ENCODE measurements around the gene SLC66A1.
A peak's percentile ranks its signal among the peaks of the same experiment; 100 is the strongest.

The SLC66A1 gene

DNA sequence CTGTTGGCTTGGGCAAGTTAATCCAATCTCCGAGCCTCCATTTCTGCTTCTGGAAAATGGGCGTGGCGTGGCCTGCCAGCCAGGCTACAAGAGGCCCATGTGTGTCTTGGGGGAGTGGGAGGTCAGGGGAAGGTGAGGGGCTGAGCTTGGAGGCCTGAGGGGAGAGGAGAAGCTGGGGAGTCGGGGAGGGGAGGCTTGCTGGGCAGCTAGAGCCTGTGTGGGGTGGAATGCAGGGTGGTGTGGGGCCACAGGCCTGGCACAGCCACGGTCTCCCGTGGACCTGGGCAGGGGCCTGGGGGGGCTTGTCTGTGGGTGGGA lies 14.6 kb downstream of the SLC66A1 start:
- DNase-seq, result no peak

DNA sequence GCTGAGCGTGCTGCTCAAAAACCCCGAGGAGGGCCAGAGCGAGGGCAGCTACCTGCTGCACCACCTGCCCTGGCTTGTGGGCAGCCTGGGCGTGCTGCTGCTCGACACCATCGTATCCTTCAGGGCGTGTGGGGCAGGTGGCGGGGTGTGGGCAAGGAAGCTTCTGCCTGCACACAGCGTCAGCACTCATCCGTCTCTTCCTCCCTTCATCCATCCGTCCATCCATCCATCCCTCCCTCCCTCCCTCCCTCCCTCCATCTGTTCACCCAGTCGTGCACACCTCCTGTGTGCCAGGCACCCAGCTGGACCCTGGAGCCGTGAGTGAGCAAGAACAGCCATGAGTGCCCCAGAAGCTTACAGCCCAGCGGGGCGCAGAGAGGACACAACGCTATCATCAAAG lies 15.2 kb downstream of the SLC66A1 start:
- no peak for DNase-seq

GRCh38 chr1:19327736-19328135 lies 15.6 kb downstream of the SLC66A1 start:
- DNase-seq, result no peak

DNA sequence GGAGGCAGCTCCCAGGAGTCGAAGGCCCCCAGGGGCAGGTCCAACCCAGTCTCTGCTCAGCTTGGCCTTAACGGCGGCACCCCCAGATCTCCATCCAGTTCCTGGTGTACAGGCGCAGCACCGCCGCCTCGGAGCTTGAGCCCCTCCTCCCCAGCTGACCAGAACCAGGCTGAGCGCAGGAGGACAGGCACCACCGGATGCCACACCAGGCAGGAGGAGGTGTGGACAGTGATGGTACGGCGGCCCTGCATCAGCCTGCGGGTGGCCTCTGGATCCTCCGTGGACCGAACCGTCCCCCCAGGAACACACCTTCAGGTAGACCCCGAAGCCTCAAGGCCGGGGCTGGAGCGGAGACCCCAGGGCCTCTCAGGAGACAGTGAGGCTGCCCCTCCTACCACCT lies 16.4 kb downstream of the SLC66A1 start:
- DNase-seq, result no peak

- DNase-seq, result no peak
Observed at GRCh38 chr1:19329188-19329587, 17.1 kb downstream of the SLC66A1 start.

DNA sequence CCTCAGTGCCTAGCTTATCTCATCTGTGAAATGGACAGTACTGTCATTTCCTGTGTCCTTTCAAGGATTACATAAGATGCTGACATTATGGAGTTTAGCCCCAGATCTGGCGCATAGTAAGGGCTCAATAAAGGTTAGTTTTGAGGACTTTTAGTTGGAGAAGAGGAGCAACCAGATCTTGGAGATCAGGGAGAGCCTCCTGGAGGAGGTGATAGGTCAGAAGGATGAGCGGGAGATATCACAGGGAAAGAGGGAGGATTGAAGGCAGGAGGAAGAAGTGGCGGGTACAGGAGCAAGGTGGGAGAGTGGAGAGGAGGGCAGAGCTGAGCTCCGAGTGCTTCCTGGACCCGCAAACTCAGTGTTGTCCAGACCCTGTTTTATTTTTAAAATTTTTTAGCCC lies 17.5 kb downstream of the SLC66A1 start:
- DNase-seq, result no peak

DNA sequence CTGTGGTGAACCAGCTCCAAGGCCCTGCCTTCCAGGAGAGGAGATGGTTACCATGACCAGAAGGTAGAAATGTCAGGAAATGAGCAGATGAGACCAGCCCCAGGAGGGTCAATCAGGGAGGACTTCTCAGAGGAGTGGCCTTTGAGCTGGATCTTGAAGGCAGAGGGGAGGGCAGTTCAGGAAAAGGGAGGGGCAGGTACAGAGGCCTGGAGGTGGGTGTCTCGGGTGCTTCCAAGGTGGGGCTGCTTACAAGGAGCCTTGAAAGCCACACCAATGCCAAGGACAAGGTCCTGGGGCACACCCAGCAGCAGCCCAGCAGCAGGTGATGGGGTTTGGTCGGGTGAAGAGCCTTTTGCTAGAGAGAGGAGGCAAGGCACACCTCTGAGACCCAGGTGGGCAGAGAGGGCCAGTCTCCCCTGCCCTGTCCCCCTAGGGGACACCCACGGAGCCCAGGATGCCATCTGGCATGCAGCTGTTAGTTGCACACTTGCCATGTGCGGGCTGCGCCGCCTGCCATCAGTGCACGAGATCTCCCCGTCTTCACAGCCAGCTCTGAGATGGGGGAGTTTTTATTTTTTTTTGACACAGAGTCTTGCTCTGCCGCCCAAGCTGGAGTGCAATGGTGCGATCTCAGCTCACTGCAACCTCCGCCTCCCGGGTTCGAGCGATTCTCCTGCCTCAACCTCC lies 18.5 kb downstream of the SLC66A1 start:
- no peak for DNase-seq

DNA sequence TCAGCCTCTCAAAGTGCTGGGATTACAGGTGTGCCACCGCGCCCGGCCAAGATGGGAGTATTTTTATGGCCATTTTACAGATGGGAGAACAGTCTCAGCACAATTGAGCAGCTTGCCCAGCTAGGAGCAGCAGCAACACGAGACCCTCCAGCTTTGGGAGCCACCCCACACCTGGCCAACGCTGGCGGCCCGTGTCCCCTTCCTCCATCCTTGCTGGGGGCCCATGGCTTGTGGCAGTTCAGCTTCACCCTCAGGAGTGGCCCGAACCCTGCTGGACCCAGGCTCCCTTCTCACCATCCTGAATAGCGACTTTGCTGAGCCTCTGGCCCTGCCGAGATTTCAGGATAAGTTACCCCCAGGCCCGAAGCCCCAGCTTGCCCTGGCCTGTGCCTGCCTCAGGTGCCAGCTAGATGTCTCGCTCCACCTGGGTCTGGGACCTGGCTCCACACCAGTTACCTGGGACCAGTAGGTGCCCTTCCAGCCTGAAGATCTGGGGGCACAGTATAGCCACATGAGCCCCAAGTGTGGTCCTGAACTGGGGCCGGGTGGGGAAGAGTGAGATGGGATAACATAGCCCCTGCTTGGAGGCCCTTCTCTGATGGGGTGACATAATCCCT lies 19.2 kb downstream of the SLC66A1 start:
- DNase-seq, result no peak

- no peak for DNase-seq
Observed at GRCh38 chr1:19332832-19333231, 20.7 kb downstream of the SLC66A1 start.

GRCh38 chr1:19333587-19334354 lies 21.6 kb downstream of the SLC66A1 start:
- no peak for DNase-seq

DNA sequence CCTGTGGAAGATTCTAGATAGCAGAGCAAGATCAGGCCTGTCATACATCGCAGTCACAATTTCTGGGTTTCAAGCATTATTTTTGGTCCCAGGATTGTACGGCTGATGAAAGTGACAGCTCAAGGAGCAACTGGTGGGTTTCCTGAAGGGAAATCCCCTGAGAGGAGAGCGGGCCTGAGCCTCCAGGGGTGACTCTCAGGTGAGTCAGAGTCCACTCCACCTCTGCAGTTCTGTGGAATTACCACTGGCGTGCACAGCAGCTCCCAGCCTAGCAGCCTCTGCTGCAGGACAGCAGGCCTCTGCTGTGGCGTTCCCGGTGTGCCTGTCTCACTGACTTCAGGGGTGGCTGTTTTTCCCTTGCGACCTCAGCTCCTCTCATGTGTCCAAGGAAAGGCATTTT lies 24.4 kb downstream of the SLC66A1 start:
- no peak for DNase-seq

DNA sequence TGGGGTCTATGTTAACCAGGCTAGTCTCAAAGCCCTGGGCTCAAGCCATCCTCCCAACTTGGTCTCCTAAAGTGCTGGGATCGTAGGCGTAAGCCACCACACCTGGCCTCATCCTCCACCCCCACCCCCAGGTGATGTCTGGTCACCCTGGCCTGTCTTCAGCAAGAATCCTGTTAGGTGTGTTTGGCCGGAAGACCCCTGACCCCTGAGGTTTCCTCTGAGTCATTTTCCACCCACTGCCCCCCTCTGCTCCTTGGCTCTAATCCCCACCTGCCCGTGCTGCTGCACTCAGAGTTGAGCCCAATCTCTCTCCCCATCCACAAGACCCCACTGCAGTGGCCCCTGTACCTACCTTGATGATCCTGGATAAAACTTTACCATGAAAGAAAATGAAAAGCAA lies 25.2 kb downstream of the SLC66A1 start:
- no peak for DNase-seq

DNA sequence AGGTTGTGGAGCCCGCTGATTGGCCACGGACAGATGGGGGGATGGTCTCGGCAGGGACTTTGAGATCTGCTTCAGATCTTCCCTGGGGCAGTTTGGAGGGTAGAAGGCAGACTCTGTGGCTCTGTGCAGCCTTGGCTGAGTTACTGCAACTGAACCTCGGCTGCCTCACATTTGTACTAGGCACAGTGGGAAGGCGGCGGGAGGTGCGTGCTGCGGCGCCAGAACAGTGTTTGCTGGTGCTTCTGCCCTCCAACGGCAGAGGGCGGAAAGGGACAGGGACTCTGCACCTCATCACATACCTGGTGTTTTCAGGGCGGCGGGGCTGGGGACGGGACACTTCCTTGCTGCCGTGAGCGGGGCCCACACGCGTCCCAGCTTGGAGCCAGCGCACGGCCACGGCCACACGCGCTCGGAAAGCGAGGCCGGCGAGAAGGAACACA lies 26.2 kb downstream of the SLC66A1 start:
- DNase-seq, result no peak

DNA sequence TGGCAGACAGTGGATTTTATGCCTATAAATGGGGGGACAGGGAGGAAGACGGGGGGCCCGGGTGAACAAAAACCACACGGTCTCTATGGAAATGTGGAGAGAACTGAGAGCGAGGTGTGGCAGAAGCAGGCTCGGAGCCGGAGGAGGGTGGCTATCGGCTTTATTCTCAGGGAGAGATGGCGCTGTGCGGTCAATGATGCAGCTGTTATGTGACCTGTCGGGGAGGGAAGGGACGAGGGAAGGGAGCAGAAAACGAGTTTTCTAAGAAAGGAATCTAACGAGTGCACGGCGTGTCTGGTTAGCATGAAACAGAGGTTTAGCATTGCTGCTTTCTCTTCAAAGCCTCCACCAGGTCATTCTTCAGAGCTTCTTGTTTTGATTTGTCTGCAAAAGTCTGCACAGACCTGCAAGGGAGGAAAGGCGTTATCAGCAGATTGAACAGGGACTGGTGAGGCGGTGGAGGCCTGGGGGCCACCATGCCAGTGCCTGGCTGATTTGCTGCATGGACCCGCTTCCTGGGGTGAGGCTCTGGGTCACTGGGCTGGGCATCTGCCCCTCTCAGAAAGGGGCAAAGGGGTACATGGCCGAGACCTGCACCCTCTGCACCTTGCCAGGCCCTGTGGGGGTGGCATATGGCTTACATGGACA lies 27.2 kb downstream of the SLC66A1 start:
- no peak for DNase-seq

DNA sequence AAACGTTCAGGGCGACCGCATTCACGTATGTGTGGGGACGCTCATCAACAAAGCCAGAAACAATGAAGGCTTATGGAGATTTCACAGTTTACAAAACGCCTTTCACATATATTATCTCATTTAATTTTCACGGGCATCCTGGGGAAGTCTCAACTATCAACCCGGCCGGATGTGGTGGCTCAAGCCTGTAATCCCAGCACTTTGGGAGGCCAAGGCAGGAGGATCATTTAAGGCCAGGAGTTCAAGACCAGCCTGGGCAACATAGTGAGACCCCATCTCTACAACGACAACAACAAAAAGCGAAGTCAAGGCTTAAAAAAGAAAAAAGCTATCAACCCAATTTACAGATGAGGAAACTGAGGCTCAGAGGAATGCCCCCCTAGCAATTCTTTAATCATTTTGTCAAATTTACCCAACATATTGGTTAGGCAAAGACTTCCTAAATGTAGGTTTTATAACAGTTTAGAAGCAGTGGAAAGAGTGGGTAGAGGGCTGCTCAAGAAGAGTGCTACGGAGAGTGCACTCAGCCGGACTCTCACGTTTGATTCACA lies 28.3 kb downstream of the SLC66A1 start:
- DNase-seq, result no peak

DNA sequence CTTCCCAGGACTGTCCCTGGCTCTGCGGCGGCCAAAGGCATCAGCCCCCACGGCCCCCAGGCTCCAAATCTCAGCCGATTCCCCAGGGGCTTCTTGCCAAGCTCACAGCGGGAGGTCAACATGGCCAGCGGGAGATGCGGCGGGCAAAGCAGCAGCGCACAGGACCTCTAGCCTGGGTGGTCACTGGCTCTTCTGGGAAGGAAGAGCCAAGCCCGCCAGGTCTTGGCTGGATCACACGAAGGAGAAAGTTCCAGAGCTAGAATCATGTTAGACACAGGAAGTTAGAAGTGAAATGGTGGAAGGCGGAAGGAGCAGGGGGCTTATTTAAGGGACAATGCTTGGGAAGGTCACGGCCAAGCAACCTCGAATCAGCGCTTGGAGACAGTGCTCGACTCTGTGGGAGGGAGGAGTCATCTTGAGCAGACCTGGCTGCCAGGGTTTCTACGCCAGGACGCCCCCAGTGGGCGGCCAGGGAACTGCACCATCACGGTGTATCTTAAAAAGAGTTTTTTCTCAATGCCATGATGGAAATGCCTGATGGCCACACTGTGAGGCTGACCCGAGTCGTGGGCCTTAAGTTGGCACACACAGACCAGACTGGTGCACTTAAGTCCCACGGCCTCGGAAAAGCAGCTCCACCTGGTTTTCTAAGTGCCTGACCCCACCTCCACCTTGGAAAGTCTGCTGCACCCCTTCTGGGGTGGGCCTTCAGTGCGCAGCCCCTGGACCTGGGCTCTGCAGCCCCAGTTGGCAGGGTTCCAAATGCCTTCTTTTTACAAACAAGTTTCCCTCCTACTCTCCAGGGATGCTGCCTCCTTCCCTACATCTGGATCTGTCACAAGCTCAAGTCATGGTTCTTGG lies 29.3 kb downstream of the SLC66A1 start:
- peak; percentile 80 for DNase-seq

GRCh38 chr1:19342062-19342750 lies 30.1 kb downstream of the SLC66A1 start:
- no peak for DNase-seq

GRCh38 chr1:19342894-19343616 lies 30.9 kb downstream of the SLC66A1 start:
- DNase-seq, result no peak

- no peak for DNase-seq
Observed at GRCh38 chr1:19343617-19344350, 31.7 kb downstream of the SLC66A1 start.

DNA sequence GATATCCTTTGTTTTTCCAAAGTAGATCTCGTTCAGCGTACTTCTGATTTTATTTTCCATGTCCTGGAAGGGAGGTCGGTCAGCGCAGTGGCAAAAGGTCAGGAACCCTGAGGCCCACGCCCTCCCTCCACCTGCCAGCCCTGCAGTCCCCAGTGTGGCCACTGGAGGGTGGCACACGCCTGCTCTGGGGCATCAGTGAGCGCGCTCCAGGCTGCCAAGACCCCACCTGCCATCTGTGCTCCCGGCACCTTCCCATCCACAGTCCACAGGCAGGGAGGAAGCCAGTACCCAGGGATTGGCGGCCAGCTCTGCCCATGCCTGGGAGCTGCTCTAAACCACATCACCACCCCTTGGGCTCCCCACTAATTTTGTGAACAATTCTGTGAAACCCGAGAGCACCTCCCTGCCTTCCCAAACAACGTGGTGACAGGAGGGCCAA lies 32.3 kb downstream of the SLC66A1 start:
- peak; percentile 57 for DNase-seq
